NCI-H1048 (cell line): Measurements from ENCODE around the gene IL19.
"Not testable (repeated sequence)": the region's sequence is repeated elsewhere in the genome, so short reads cannot be mapped to it uniquely, and the experiment has no call there.

Experiments used
- DNase-seq: peaks from one replicate; lab custom pipeline; 2025; lab: John Stamatoyannopoulos, UW

Gene IL19

GRCh38 chr1:206833801-206834200 is 63.2 kb downstream of the IL19 start:
- no peak for DNase-seq

- no peak for DNase-seq
Measured at GRCh38 chr1:206834217-206834616, 63.6 kb downstream of the IL19 start.

GRCh38 chr1:206834711-206835110 is 64.1 kb downstream of the IL19 start:
- no peak for DNase-seq

DNA sequence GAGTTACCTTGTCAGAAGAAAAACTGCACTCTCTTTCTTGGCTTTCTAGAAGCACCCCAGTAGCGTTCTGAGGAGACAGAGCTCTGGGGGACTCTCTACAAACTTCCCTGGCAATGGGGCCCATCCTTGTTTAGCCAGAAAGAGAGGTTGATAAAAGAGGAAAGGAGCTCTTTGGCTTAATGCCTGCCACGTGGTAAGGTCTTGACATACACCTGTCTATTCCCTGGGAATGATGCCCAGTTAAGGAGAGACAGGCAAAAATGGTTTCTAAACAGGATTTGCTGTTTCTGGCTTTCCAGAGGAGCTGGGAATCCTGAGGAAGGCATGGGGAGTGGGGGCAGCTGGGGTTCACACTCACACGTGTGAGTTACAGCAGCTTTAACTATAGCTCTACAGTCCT is 64.6 kb downstream of the IL19 start:
- DNase-seq = no peak

DNA sequence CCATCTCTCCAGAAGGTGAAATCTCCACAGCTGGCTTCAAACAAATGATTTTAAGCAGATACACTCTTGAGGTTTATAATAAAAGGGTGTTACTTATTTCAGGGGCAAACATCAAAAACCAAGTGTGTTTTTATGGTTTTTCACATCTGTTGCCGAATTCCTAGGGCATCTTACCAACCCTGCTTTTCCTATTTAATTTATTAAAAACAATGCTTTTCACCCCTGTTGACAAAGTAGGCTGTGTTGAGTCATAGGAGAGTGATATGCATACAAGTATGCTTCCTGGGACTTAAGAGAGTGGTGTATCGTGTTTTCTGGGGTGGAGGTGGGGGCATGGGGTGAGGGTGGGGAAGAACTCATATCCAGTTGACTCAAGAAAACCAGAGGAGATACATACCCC is 65.5 kb downstream of the IL19 start:
- no peak for DNase-seq

DNA sequence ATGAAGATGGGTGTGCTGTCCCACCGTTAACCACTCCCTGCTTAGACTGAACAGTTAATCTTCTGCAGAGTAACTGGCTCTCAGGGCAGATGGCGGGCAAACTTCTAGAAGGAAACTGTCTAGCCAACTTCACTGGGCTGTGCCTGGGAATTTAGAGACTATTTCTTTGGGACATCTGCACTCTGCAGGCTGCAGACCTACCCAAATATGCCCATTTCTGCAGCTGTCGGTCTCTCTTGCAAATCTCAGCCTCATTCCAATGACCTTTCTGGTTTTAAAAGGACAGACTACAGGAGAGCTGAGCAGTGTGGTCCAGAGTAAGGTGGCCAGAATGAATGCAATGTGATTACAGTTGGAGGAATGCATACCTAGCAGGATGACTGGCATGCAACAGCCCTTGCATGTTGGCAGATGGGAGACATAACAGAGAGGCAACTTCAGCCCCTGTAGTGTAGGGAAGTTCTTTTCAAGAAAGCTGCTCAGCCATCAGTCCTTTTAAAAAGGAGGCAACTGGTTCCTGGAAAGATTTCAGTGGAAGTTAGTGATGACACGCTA is 68.5 kb downstream of the IL19 start:
- DNase-seq = no peak

DNA sequence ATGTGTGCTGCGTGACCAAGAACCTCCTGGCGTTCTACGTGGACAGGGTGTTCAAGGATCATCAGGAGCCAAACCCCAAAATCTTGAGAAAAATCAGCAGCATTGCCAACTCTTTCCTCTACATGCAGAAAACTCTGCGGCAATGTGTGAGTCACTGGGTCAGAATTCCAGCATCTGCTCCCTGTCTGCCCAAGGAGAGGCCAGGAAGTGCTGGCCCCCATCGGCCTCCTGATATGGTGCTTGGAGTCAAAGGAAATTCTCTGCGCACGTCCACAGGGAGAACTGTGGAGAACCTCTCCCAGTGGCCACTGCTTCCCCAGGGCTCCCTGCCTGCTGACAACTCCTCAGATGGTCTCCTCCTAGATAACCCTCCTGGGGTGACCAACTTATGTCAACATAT is 69.3 kb downstream of the IL19 start:
- no peak for DNase-seq

GRCh38 chr1:206841609-206842323 is 71.2 kb downstream of the IL19 start:
- no peak for DNase-seq

GRCh38 chr1:206842854-206843253 is 72.3 kb downstream of the IL19 start:
- DNase-seq = no peak

DNA sequence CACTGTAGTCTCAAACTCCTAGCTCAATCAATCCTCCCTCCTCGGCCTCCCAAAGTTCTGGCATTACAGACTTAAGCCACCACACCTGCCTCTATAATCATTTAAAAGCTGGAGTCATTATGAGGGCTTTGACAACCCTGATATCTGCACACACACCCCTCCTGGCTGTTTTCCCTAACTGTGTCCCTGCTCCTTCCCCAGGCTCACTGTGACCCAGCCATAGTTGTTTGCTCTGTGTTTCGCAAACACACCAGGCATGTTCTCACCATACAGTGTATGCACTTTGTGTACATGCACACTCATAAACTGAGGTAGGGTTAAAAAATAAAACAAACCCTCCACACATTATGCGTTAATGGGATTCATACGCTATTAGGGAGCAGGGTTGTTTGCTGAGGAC is 73.1 kb downstream of the IL19 start:
- DNase-seq = no peak

DNA sequence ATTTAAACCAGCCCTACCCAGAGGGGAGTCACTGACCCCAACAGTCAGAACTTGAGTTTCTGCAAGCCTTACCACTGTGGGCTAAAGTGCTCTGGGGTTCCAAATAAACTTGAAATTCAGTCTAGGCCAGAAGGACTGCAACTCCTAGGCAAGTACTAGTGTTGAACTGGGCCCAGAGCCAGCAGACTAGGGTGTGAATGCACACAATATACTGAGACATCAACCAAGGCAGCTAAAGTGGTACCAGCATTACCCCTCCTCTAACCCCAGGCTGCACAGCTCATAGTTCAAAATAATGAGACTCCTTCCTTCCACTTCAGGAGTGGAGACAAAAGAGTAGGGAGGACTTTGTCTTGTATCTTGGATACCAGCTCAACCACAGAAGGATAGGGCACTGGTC is 75.9 kb downstream of the IL19 start:
- DNase-seq = no peak

- DNase-seq = no peak
Measured at GRCh38 chr1:206847337-206847834, 76.8 kb downstream of the IL19 start.

GRCh38 chr1:206847946-206848345 is 77.4 kb downstream of the IL19 start:
- DNase-seq = no peak

DNA sequence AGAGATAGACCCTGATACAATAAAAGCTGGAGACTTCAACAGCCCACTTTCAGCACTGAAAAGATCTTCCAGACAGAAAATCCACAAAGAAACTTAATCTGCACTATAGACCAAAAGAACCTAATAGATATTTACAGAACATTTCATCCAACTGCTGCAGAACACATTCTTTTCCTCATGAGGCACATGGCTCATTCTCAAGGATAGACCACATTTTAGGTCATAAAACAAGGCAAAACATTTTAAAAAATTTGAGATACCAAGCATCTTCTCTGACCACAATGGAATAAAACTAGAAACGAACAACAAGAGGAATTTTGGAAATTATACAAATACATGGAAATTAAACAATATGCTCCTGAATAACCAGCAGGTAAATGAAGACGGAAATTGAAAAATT is 79.8 kb downstream of the IL19 start:
- DNase-seq = no peak

DNA sequence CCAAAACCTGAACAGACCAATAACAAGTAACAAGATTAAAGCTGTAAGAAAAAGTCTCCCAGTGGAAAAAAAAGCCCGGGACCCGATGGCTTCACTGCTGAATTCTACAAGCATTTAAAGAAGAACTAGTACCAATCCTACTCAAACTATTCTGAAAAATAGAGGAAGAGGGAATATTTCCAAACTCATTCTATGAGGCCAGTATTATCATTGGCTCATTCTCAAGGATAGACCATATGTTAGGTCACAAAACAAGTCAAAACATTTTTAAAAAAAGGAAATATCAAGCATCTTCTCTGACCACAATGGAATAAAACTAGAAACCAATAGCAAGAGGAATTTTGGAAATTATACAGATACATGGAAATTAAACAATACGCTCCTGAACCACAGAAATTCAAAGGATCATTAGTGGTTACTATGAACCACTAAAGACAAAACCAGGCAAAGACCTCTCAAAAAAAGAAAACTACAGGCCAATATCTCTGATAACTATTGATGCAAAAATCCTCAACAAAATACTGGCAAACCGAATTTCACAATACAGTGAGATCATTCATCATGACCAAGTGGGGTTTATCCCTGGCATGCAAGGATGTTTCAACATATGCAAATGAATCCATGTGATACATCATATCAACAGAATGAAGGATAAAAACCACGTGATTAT is 80.9 kb downstream of the IL19 start:
- DNase-seq = no peak

DNA sequence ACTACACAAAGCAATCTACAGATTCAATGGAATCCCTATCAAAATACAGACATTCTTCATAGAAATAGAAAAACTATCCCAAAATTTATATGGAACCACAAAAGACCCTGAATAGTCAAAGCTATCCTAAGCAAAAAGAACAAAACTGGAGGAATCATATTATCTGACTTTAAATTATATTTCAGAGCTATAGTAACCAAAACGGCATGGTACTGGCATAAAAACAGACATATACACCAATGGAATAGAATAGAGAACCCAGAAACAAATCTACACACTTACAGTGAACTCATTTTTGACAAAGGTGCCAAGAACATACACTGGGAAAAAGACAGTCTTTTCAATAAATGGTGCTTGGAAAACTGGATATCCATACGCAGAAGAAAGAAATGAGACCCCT is 82.1 kb downstream of the IL19 start:
- DNase-seq = not testable (repeated sequence)

DNA sequence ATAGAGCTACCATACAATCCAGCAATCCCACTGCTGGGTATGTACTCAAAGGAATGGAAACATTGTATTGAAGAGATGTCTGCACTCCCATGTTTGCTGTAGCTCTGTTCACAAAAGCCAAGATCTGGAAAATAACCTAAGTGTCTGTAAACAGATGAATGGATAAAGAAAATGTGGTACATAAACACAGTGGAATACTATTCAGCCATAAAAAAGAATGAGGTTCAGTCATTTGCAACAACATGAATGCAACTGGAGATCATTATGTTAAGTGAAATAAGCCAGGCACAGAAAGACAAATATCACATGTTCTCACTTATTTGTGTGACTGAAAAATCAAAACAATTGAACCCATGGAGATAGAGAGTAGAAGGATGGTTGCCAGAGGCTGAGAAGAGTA is 83.1 kb downstream of the IL19 start:
- DNase-seq = not testable (repeated sequence)

- no peak for DNase-seq
Measured at GRCh38 chr1:206854401-206855129, 84.0 kb downstream of the IL19 start.

- no peak for DNase-seq
Measured at GRCh38 chr1:206855859-206856258, 85.3 kb downstream of the IL19 start.

DNA sequence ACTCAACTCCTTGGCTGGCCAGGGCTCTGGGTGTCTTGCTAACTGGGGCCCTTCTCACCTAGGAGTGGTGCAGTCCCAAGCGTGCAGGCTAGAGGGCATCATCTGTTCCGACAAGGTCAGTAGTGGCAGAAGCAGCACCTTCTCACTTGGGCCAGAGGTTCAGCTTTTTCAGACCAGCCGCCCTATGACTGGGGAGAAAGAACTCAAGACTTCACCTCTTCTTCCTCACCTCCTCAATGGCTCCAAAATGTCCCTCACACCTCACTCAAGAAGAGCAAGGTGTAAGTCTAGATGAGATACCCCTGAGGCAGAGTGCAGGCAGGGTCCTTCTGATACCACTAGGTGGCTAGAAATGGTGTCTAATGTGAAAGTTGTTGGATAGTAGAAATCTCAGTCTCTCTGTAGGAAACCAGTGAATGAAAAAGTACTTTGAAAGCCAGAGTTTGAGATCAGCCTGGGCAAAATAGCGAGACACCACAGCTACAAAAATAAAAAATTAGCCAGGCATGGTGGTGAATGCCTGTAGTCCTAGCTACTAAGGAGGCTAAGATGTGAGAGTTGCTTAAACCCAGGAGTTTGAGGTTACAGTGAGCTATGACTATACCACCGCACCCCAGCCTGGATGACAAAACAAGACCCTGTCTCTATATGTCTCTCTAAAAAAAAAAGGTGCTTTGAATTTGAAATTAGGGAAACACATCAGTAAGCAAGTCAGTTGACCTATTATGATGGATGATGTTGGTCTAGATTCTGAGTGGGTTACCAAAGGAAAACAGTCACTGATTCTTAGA is 86.3 kb downstream of the IL19 start:
- DNase-seq = no peak

GRCh38 chr1:206859082-206859521 is 88.5 kb downstream of the IL19 start:
- no peak for DNase-seq

- DNase-seq = no peak
Measured at GRCh38 chr1:206860165-206860564, 89.6 kb downstream of the IL19 start.
